HEK293 (cell line): ENCODE data around the gene BSCL2.
"Not testable (repeated sequence)": the region's sequence is repeated elsewhere in the genome, so short reads cannot be mapped to it uniquely, and the experiment has no call there.

Experiments used
- CTCF ChIA-PET: fragments of 350-600 bp; formaldehyde crosslinking; extraction: SDS; loops from one replicate; lab custom pipeline; 2021; ENCODE audit warnings: antibody characterized with exemption; lab: Yijun Ruan, JAX
- POLR2A ChIA-PET: fragments of 300-600 bp; formaldehyde crosslinking; extraction: SDS; loops from one replicate; lab custom pipeline; 2020; ENCODE audit warnings: antibody characterized with exemption, inconsistent platforms; lab: Yijun Ruan, JAX
- H3K27ac ChIP-seq: fragments of 200-500 bp; sonication (Bioruptor generic); 2 replicates; pipeline ENCODE4 v1.5.1; 2014; ENCODE audit warnings: low read depth, low read length, control low read depth, inconsistent platforms; ENCODE audit errors: extremely low read depth
- H3K36me3 ChIP-seq, 2 experiments: fragments of 200-500 bp in 1 of 2; sonication (Bioruptor generic) in 1 of 2; 1 replicate in 1 of 2; 2 replicates in 1 of 2; pipeline ENCODE4 v1.5.1; 2014 to 2017; ENCODE audit warnings: inconsistent platforms in 2 of 2, low read length in 2 of 2; ENCODE audit not compliant: control insufficient read depth in 2 of 2, insufficient read depth in 1 of 2
- H3K4me1 ChIP-seq: fragments of 200-500 bp; sonication (Bioruptor generic); 2 replicates; pipeline ENCODE4 v1.5.1; 2014; ENCODE audit warnings: mild to moderate bottlenecking, low read length, inconsistent platforms; ENCODE audit not compliant: control insufficient read depth, insufficient read depth
- H3K4me3 ChIP-seq: 2 replicates; pipeline ENCODE4 v1.5.1; 2011; ENCODE audit warnings: low read depth, mild to moderate bottlenecking, control low read depth, low read length, moderate library complexity
- H3K9me3 ChIP-seq: fragments of 200-500 bp; sonication (Bioruptor generic); 2 replicates; pipeline ENCODE4 v1.5.1; 2014; ENCODE audit warnings: low read depth, low read length, inconsistent platforms; ENCODE audit not compliant: control insufficient read depth, insufficient read depth
- GLI4 ChIP-seq: fragments of 450-650 bp; formaldehyde crosslinking; IDR thresholded peaks from 2 replicates; pipeline ENCODE4 v1.5.1; 2016; ENCODE audit warnings: missing biosample characterization, missing genetic modification characterization
- KLF7 ChIP-seq: fragments of 450-650 bp; formaldehyde crosslinking; IDR thresholded peaks from 2 replicates; pipeline ENCODE4 v1.5.1; 2016; ENCODE audit warnings: missing biosample characterization, missing genetic modification characterization, borderline replicate concordance
- SETDB1 ChIP-seq: IDR thresholded peaks from one replicate; pipeline ENCODE4 v1.6.1; 2017; ENCODE audit warnings: mild to moderate bottlenecking, low read length, moderate library complexity, mixed read lengths; ENCODE audit not compliant: insufficient read length
- ZBTB21 ChIP-seq: fragments of 450-650 bp; formaldehyde crosslinking; IDR thresholded peaks from 2 replicates; pipeline ENCODE4 v1.5.1; 2017; ENCODE audit warnings: missing biosample characterization, missing genetic modification characterization
- ZFP41 ChIP-seq: fragments of 450-650 bp; formaldehyde crosslinking; IDR thresholded peaks from 2 replicates; pipeline ENCODE4 v1.5.1; 2016; ENCODE audit warnings: missing biosample characterization, missing genetic modification characterization, borderline replicate concordance
- ZIC2 ChIP-seq: fragments of 450-650 bp; formaldehyde crosslinking; IDR thresholded peaks from 2 replicates; pipeline ENCODE4 v1.5.1; 2016; ENCODE audit warnings: missing biosample characterization, missing genetic modification characterization
- ZNF174 ChIP-seq: fragments of 450-650 bp; formaldehyde crosslinking; IDR thresholded peaks from 2 replicates; pipeline ENCODE4 v1.5.0; 2017; ENCODE audit warnings: missing biosample characterization, mild to moderate bottlenecking, missing genetic modification characterization
- ZNF19 ChIP-seq: fragments of 450-650 bp; formaldehyde crosslinking; IDR thresholded peaks from 2 replicates; pipeline ENCODE4; 2016; ENCODE audit warnings: missing biosample characterization, missing genetic modification characterization, low read depth
- ZNF354C ChIP-seq: fragments of 450-650 bp; formaldehyde crosslinking; IDR thresholded peaks from 2 replicates; pipeline ENCODE4 v1.5.1; 2016; ENCODE audit warnings: missing biosample characterization, missing genetic modification characterization, low read depth, borderline replicate concordance
- ZNF473 ChIP-seq: fragments of 450-650 bp; formaldehyde crosslinking; IDR thresholded peaks from 2 replicates; pipeline ENCODE4 v1.5.1; 2017; ENCODE audit warnings: missing biosample characterization, missing genetic modification characterization
- ZNF501 ChIP-seq: fragments of 450-650 bp; formaldehyde crosslinking; IDR thresholded peaks from 2 replicates; pipeline ENCODE4 v1.5.1; 2016; ENCODE audit warnings: missing biosample characterization, missing genetic modification characterization
- ZNF600 ChIP-seq: fragments of 450-650 bp; formaldehyde crosslinking; IDR thresholded peaks from 2 replicates; pipeline ENCODE4 v1.5.1; 2016; ENCODE audit warnings: missing biosample characterization, missing genetic modification characterization
- ZNF670 ChIP-seq: fragments of 450-650 bp; formaldehyde crosslinking; IDR thresholded peaks from 2 replicates; pipeline ENCODE4 v1.5.1; 2016; ENCODE audit warnings: missing biosample characterization, missing genetic modification characterization, low read depth
- ZNF785 ChIP-seq: fragments of 450-650 bp; formaldehyde crosslinking; IDR thresholded peaks from 2 replicates; pipeline ENCODE4 v1.5.1; 2016; ENCODE audit warnings: missing biosample characterization, missing genetic modification characterization
- TF ChIP-seq, protein P1 (sequence below): fragments of 450-650 bp; formaldehyde crosslinking; IDR thresholded peaks from 2 replicates; pipeline ENCODE4 v1.5.1; 2016; ENCODE audit warnings: missing biosample characterization, missing genetic modification characterization, borderline replicate concordance
- TF ChIP-seq, protein P2 (sequence below): fragments of 450-650 bp; formaldehyde crosslinking; IDR thresholded peaks from 2 replicates; pipeline ENCODE4 v1.5.1; 2017; ENCODE audit warnings: missing biosample characterization, missing genetic modification characterization
- TF ChIP-seq, protein P3 (sequence below): fragments of 450-650 bp; formaldehyde crosslinking; IDR thresholded peaks from 2 replicates; pipeline ENCODE4 v1.5.1; 2016; ENCODE audit warnings: missing biosample characterization, missing genetic modification characterization
- TF ChIP-seq, protein P4 (sequence below): fragments of 450-650 bp; formaldehyde crosslinking; IDR thresholded peaks from 2 replicates; pipeline ENCODE4 v1.5.0; 2017; ENCODE audit warnings: missing biosample characterization, missing genetic modification characterization, borderline replicate concordance

Gene BSCL2

DNA sequence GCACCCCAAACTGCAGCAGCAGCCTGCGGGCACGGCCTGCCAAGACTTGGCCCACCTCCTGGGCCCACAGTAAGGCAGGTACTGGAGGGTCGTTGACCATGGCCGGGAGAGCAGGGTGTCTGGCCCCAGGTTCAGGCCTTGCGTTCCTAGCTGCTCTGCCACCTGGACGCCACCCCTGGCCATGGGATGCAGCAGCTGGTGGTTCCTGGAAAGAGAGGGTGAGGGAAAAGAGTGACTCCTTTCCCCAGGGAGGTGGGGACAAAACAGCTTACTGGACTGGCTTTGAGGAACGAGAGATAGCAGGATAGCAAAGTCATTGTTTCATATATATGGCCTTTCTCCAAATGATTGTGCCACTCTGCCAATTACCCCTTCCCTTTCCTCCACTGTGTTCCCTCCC, 1.8 kb downstream of the BSCL2 start:
- H3K27ac ChIP-seq = peak overlapping the region; percentile 51; the same call in 1 of the 2 replicates
- CTCF ChIA-PET = interaction anchor here (0.7 to 2.1 kb wide), 6 partner anchors 8 to 98 kb away, joined by 3 to 7 read pairs (median 3); no protein-coding TSS in a partner anchor

DNA sequence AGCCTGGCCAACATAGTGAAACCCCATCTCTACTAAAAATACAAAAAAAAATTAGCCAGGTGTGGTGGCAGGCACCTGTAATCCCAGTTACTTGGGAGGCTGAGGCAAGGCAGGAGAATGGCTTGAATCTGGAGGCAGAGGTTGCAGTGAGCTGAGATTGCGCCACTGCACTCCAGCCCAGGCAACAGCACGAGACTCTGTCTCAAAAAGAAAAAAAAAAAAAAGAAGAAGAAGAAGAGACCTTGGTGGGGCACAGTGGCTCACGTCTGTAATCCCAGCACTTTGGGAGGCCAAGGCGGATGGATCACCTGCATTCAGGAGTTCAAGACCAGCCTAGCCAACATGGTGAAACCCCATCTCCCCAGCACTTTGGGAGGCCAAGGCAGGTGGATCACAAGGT, 3.3 kb downstream of the BSCL2 start:
- ChIA-PET POLR2A (interaction anchor here (0.6 to 1.8 kb wide), 4 partner anchors 15 to 1676 kb away, joined by 4 to 10 read pairs (median 5); partner anchors contain the start of genes C11orf98, CSKMT and LRRN4CL), CTCF (interaction anchor here (0.6 to 1.6 kb wide), 4 partner anchors 10 to 1133 kb away, joined by 3 to 12 read pairs (median 4); partner anchors contain the start of gene TMEM179B)
- H3K27ac ChIP-seq, H3K9me3 ChIP-seq, H3K4me1 ChIP-seq, H3K4me3 ChIP-seq: not testable (repeated sequence)
- peaks cover 15 to 83% of the 10 kb centered on the region in 2 experiments for H3K36me3 ChIP-seq

More for the DNA sequence above, 1.8 kb downstream of the BSCL2 start:
- no peaks in the 10 kb centered on the region for H3K9me3 ChIP-seq
- peaks cover 3% of the 10 kb centered on the region; the same call in 1 of the 2 replicates for H3K4me1 ChIP-seq
- H3K36me3 ChIP-seq = peaks cover 15 to 89% of the 10 kb centered on the region in 2 experiments
- POLR2A ChIA-PET = interaction anchor here (0.8 to 3.7 kb wide), 15 partner anchors 10 to 150 kb away, joined by 3 to 34 read pairs (median 13); partner anchors contain the start of genes C11orf98, CSKMT, HNRNPUL2 and LBHD1
- TF ChIP-seq, protein P1, sequence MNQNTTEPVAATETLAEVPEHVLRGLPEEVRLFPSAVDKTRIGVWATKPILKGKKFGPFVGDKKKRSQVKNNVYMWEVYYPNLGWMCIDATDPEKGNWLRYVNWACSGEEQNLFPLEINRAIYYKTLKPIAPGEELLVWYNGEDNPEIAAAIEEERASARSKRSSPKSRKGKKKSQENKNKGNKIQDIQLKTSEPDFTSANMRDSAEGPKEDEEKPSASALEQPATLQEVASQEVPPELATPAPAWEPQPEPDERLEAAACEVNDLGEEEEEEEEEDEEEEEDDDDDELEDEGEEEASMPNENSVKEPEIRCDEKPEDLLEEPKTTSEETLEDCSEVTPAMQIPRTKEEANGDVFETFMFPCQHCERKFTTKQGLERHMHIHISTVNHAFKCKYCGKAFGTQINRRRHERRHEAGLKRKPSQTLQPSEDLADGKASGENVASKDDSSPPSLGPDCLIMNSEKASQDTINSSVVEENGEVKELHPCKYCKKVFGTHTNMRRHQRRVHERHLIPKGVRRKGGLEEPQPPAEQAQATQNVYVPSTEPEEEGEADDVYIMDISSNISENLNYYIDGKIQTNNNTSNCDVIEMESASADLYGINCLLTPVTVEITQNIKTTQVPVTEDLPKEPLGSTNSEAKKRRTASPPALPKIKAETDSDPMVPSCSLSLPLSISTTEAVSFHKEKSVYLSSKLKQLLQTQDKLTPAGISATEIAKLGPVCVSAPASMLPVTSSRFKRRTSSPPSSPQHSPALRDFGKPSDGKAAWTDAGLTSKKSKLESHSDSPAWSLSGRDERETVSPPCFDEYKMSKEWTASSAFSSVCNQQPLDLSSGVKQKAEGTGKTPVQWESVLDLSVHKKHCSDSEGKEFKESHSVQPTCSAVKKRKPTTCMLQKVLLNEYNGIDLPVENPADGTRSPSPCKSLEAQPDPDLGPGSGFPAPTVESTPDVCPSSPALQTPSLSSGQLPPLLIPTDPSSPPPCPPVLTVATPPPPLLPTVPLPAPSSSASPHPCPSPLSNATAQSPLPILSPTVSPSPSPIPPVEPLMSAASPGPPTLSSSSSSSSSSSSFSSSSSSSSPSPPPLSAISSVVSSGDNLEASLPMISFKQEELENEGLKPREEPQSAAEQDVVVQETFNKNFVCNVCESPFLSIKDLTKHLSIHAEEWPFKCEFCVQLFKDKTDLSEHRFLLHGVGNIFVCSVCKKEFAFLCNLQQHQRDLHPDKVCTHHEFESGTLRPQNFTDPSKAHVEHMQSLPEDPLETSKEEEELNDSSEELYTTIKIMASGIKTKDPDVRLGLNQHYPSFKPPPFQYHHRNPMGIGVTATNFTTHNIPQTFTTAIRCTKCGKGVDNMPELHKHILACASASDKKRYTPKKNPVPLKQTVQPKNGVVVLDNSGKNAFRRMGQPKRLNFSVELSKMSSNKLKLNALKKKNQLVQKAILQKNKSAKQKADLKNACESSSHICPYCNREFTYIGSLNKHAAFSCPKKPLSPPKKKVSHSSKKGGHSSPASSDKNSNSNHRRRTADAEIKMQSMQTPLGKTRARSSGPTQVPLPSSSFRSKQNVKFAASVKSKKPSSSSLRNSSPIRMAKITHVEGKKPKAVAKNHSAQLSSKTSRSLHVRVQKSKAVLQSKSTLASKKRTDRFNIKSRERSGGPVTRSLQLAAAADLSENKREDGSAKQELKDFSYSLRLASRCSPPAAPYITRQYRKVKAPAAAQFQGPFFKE = no peak
- no peak for TF ChIP-seq KLF7 (tag by site-specific recombination)
- no peak for TF ChIP-seq ZNF670 (tag by site-specific recombination)
- TF ChIP-seq, protein P2, sequence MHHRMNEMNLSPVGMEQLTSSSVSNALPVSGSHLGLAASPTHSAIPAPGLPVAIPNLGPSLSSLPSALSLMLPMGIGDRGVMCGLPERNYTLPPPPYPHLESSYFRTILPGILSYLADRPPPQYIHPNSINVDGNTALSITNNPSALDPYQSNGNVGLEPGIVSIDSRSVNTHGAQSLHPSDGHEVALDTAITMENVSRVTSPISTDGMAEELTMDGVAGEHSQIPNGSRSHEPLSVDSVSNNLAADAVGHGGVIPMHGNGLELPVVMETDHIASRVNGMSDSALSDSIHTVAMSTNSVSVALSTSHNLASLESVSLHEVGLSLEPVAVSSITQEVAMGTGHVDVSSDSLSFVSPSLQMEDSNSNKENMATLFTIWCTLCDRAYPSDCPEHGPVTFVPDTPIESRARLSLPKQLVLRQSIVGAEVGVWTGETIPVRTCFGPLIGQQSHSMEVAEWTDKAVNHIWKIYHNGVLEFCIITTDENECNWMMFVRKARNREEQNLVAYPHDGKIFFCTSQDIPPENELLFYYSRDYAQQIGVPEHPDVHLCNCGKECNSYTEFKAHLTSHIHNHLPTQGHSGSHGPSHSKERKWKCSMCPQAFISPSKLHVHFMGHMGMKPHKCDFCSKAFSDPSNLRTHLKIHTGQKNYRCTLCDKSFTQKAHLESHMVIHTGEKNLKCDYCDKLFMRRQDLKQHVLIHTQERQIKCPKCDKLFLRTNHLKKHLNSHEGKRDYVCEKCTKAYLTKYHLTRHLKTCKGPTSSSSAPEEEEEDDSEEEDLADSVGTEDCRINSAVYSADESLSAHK (tag by site-specific recombination) = no peak
- TF ChIP-seq ZNF501 (tag by site-specific recombination) = no peak
- no peak for TF ChIP-seq ZIC2 (tag by site-specific recombination)
- TF ChIP-seq ZNF174 (tag by site-specific recombination) = no peak
- TF ChIP-seq, protein P3, sequence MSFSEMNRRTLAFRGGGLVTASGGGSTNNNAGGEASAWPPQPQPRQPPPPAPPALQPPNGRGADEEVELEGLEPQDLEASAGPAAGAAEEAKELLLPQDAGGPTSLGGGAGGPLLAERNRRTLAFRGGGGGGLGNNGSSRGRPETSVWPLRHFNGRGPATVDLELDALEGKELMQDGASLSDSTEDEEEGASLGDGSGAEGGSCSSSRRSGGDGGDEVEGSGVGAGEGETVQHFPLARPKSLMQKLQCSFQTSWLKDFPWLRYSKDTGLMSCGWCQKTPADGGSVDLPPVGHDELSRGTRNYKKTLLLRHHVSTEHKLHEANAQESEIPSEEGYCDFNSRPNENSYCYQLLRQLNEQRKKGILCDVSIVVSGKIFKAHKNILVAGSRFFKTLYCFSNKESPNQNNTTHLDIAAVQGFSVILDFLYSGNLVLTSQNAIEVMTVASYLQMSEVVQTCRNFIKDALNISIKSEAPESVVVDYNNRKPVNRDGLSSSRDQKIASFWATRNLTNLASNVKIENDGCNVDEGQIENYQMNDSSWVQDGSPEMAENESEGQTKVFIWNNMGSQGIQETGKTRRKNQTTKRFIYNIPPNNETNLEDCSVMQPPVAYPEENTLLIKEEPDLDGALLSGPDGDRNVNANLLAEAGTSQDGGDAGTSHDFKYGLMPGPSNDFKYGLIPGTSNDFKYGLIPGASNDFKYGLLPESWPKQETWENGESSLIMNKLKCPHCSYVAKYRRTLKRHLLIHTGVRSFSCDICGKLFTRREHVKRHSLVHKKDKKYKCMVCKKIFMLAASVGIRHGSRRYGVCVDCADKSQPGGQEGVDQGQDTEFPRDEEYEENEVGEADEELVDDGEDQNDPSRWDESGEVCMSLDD (tag by site-specific recombination) = no peak
- no peak for TF ChIP-seq ZNF473
- TF ChIP-seq, protein P4, sequence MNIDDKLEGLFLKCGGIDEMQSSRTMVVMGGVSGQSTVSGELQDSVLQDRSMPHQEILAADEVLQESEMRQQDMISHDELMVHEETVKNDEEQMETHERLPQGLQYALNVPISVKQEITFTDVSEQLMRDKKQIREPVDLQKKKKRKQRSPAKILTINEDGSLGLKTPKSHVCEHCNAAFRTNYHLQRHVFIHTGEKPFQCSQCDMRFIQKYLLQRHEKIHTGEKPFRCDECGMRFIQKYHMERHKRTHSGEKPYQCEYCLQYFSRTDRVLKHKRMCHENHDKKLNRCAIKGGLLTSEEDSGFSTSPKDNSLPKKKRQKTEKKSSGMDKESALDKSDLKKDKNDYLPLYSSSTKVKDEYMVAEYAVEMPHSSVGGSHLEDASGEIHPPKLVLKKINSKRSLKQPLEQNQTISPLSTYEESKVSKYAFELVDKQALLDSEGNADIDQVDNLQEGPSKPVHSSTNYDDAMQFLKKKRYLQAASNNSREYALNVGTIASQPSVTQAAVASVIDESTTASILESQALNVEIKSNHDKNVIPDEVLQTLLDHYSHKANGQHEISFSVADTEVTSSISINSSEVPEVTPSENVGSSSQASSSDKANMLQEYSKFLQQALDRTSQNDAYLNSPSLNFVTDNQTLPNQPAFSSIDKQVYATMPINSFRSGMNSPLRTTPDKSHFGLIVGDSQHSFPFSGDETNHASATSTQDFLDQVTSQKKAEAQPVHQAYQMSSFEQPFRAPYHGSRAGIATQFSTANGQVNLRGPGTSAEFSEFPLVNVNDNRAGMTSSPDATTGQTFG (tag by site-specific recombination) = no peak
- TF ChIP-seq ZNF600 (tag by site-specific recombination) = no peak
- no peak for TF ChIP-seq GLI4
- TF ChIP-seq ZFP41 (tag by site-specific recombination) = no peak
- no peak for TF ChIP-seq ZNF19
- no peak for TF ChIP-seq SETDB1
- no peak for TF ChIP-seq ZNF785 (tag by site-specific recombination)
- TF ChIP-seq ZNF354C (tag by site-specific recombination) = no peak
- no peak for TF ChIP-seq ZBTB21 (tag by site-specific recombination)
- H3K4me3 ChIP-seq = peak overlapping the region; percentile 62
